ENCODE measurements around the gene GPR176. TPM values are rescaled to one million over a fixed set of nuclear protein-coding genes. Genes with fewer than 3 reads are reported as not detected.

GPR176 gene
- total RNA-seq, 1 donor from 2014 or later: 35.4 TPM

- Mint-ChIP-seq H3K36me3 (ENCODE audit: low read depth, unreplicated experiment) (peaks cover 12% of the 10 kb centered on the region), H3K4me3 (ENCODE audit: unreplicated experiment) (no peak overlapping the region), H3K9me3 (ENCODE audit: unreplicated experiment) (no peaks in the 10 kb centered on the region), H3K27me3 (ENCODE audit: low read depth, unreplicated experiment) (no peaks in the 10 kb centered on the region), H3K27ac (ENCODE audit: unreplicated experiment) (no peak overlapping the region), H3K4me1 (ENCODE audit: low read depth, unreplicated experiment) (no peaks in the 10 kb centered on the region)
- no peaks in the 10 kb centered on the region for H3K4me1 ChIP-seq (ENCODE audit: insufficient read depth, low read length)
- no peaks in the 10 kb centered on the region for H3K27me3 ChIP-seq (ENCODE audit: insufficient read depth, low read length)
- no peak for DNase-seq (ENCODE audit: low read depth)
- H4K20me1 ChIP-seq (ENCODE audit: insufficient read depth, low read length): no peaks in the 10 kb centered on the region
- no peak overlapping the region for H3K9ac ChIP-seq (ENCODE audit: low read length)
- no peaks in the 10 kb centered on the region for H3K9me3 ChIP-seq (ENCODE audit: insufficient read depth, low read depth, low read length)
- TF ChIP-seq CTCF (IDR thresholded peaks at IDR 0.05; ENCODE audit: insufficient read depth, low read depth, low read length) (no peak), EZH2 (IDR thresholded peaks at IDR 0.05; ENCODE audit: insufficient read depth, low read length) (no peak)
- no peak overlapping the region for H3K4me2 ChIP-seq (ENCODE audit: low read length)
- peaks cover 4% of the 10 kb centered on the region for H3K79me2 ChIP-seq (ENCODE audit: insufficient read depth, low read length)
- H3K27ac ChIP-seq (ENCODE audit: low read depth, low read length): no peak overlapping the region
- H3K4me3 ChIP-seq (ENCODE audit: insufficient read depth, low read depth, low read length): no peak overlapping the region
- peaks cover 8% of the 10 kb centered on the region for H3K36me3 ChIP-seq (ENCODE audit: insufficient read depth, low read length)
- FAIRE-seq: no peak
- H2AFZ ChIP-seq (ENCODE audit: low read depth, low read length): no peak overlapping the region
Observed at GRCh38 chr15:39797407-39797806, 122.7 kb downstream of the GPR176 start.

GRCh38 chr15:39796601-39797000 is 123.5 kb downstream of the GPR176 start:
- DNase-seq (ENCODE audit: low read depth) (no peak), FAIRE-seq (no peak)
- Histone ChIP-seq H3K79me2 (ENCODE audit: insufficient read depth, low read length) (no peaks in the 10 kb centered on the region), H3K27ac (ENCODE audit: low read depth, low read length) (no peak overlapping the region), H2AFZ (ENCODE audit: low read depth, low read length) (no peak overlapping the region), H3K9me3 (ENCODE audit: insufficient read depth, low read depth, low read length) (no peaks in the 10 kb centered on the region), H3K36me3 (ENCODE audit: insufficient read depth, low read length) (peaks cover 8% of the 10 kb centered on the region), H3K4me2 (ENCODE audit: low read length) (no peak overlapping the region), H3K4me3 (ENCODE audit: insufficient read depth, low read depth, low read length) (no peak overlapping the region), H3K27me3 (ENCODE audit: insufficient read depth, low read length) (no peaks in the 10 kb centered on the region), H3K9ac (ENCODE audit: low read length) (no peak overlapping the region), H3K4me1 (ENCODE audit: insufficient read depth, low read length) (no peaks in the 10 kb centered on the region), H4K20me1 (ENCODE audit: insufficient read depth, low read length) (no peaks in the 10 kb centered on the region)
- TF ChIP-seq CTCF (IDR thresholded peaks at IDR 0.05; ENCODE audit: insufficient read depth, low read depth, low read length) (no peak), EZH2 (IDR thresholded peaks at IDR 0.05; ENCODE audit: insufficient read depth, low read length) (no peak)
- Mint-ChIP-seq H3K4me1 (ENCODE audit: low read depth, unreplicated experiment) (no peaks in the 10 kb centered on the region), H3K36me3 (ENCODE audit: low read depth, unreplicated experiment) (peaks cover 8% of the 10 kb centered on the region), H3K9me3 (ENCODE audit: unreplicated experiment) (no peaks in the 10 kb centered on the region), H3K27ac (ENCODE audit: unreplicated experiment) (no peak overlapping the region), H3K4me3 (ENCODE audit: unreplicated experiment) (no peak overlapping the region), H3K27me3 (ENCODE audit: low read depth, unreplicated experiment) (no peaks in the 10 kb centered on the region)

- Histone ChIP-seq H3K4me3 (ENCODE audit: insufficient read depth, low read depth, low read length) (no peak overlapping the region), H3K9me3 (ENCODE audit: insufficient read depth, low read depth, low read length) (no peaks in the 10 kb centered on the region), H3K9ac (ENCODE audit: low read length) (no peak overlapping the region), H3K36me3 (ENCODE audit: insufficient read depth, low read length) (peaks cover 8% of the 10 kb centered on the region), H3K27ac (ENCODE audit: low read depth, low read length) (no peak overlapping the region), H3K79me2 (ENCODE audit: insufficient read depth, low read length) (no peaks in the 10 kb centered on the region), H3K27me3 (ENCODE audit: insufficient read depth, low read length) (no peaks in the 10 kb centered on the region), H4K20me1 (ENCODE audit: insufficient read depth, low read length) (no peaks in the 10 kb centered on the region), H3K4me2 (ENCODE audit: low read length) (no peak overlapping the region), H3K4me1 (ENCODE audit: insufficient read depth, low read length) (no peaks in the 10 kb centered on the region), H2AFZ (ENCODE audit: low read depth, low read length) (no peak overlapping the region)
- DNase-seq (ENCODE audit: low read depth) (no peak), FAIRE-seq (no peak)
- TF ChIP-seq CTCF (IDR thresholded peaks at IDR 0.05; ENCODE audit: insufficient read depth, low read depth, low read length) (no peak), EZH2 (IDR thresholded peaks at IDR 0.05; ENCODE audit: insufficient read depth, low read length) (no peak)
- H3K27me3 Mint-ChIP-seq (ENCODE audit: low read depth, unreplicated experiment): no peaks in the 10 kb centered on the region
- H3K27ac Mint-ChIP-seq (ENCODE audit: unreplicated experiment): no peak overlapping the region
- H3K4me1 Mint-ChIP-seq (ENCODE audit: low read depth, unreplicated experiment): no peaks in the 10 kb centered on the region
- H3K9me3 Mint-ChIP-seq (ENCODE audit: unreplicated experiment): no peaks in the 10 kb centered on the region
- no peak overlapping the region for H3K4me3 Mint-ChIP-seq (ENCODE audit: unreplicated experiment)
- H3K36me3 Mint-ChIP-seq (ENCODE audit: low read depth, unreplicated experiment): peaks cover 5% of the 10 kb centered on the region
Observed at GRCh38 chr15:39795486-39795885, 124.6 kb downstream of the GPR176 start.

All from astrocyte (in vitro differentiated cells and primary cell).